Neural progenitor cell (in vitro differentiated cells): ENCODE data around the gene FBLN7.

Experiments used
- EZH2 ChIP-seq: fragments of 200-600 bp; sonication (generic); IDR thresholded peaks from 2 replicates; pipeline ENCODE4 v1.6.1; 2017; ENCODE audit warnings: antibody characterized with exemption, mild to moderate bottlenecking, moderate library complexity
- EZH2phosphoT487 ChIP-seq: fragments of 200-600 bp; sonication (generic); IDR thresholded peaks from 2 replicates; pipeline ENCODE4 v1.6.1; 2017; ENCODE audit warnings: antibody characterized with exemption
- TF ChIP-seq, protein P1 (sequence below): fragments of 200-600 bp; sonication (generic); IDR thresholded peaks from 2 replicates; pipeline ENCODE4 v1.5.1; 2017; ENCODE audit warnings: antibody characterized with exemption, mild to moderate bottlenecking

DNA sequence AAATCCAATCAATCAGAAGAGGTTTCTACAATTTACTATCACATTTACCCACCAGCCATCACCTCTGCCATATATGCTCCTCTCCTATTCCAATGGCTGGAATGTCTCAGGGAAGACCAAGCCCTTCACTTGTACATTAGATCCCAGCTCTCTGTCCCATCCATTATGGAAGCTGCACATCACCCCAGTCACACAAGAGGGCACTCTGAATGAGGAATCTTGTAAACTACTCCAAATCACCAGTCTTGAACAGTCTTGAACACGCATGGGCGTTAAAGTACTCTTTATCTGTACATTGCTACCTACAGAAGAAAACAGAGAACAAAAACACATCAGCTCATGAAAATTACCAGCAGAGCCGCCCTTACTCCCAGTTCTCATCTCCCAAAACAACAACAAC is 78.0 kb downstream of the FBLN7 start:
- TF ChIP-seq, protein P1, sequence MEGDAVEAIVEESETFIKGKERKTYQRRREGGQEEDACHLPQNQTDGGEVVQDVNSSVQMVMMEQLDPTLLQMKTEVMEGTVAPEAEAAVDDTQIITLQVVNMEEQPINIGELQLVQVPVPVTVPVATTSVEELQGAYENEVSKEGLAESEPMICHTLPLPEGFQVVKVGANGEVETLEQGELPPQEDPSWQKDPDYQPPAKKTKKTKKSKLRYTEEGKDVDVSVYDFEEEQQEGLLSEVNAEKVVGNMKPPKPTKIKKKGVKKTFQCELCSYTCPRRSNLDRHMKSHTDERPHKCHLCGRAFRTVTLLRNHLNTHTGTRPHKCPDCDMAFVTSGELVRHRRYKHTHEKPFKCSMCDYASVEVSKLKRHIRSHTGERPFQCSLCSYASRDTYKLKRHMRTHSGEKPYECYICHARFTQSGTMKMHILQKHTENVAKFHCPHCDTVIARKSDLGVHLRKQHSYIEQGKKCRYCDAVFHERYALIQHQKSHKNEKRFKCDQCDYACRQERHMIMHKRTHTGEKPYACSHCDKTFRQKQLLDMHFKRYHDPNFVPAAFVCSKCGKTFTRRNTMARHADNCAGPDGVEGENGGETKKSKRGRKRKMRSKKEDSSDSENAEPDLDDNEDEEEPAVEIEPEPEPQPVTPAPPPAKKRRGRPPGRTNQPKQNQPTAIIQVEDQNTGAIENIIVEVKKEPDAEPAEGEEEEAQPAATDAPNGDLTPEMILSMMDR = no peak
- TF ChIP-seq EZH2 = no peak
- TF ChIP-seq EZH2phosphoT487 = no peak
